HepG2 (cell line): ENCODE measurements around the gene IL17D.

Experiments
- KDM6A ChIP-seq: IDR thresholded peaks from 2 replicates; pipeline ENCODE4 v1.6.1; 2016; ENCODE audit warnings: low read depth
- MAX ChIP-seq: IDR thresholded peaks from 2 replicates; pipeline ENCODE4 v1.6.1; 2012; ENCODE audit warnings: inconsistent platforms
- POLR2A ChIP-seq, 2 experiments: IDR thresholded peaks; 2 replicates each; pipeline ENCODE4 v1.6.1; 2011; ENCODE audit warnings: low read depth in 2 of 2, low read length in 2 of 2, mild to moderate bottlenecking in 1 of 2, moderate library complexity in 1 of 2; ENCODE audit not compliant: insufficient read depth in 1 of 2
- SRSF1 ChIP-seq: fragments of 200-400 bp; formaldehyde crosslinking; optimal IDR thresholded peaks from 2 replicates; pipeline ENCODE3; 2017; ENCODE audit warnings: mild to moderate bottlenecking, low read depth, low read length, moderate library complexity

- TF ChIP-seq SRSF1 (no peak), KDM6A (CRISPR knock-in tag) (no peak), MAX (no peak), POLR2A (IDR thresholded peaks at IDR 0.05; ENCODE audit: insufficient read depth in 1 of 2, low read depth in 2 of 2, low read length in 2 of 2) (no peak)
Measured at GRCh38 chr13:20706661-20707060, 3.2 kb downstream of the IL17D start.
